Panc1 (cell line): Measurements from ENCODE around the gene MAGEA4. TPM values are rescaled to one million over a fixed set of nuclear protein-coding genes. Genes with fewer than 3 reads are reported as not detected.

Source experiments
- ATAC-seq: fragments of 200-7000 bp; cut with Tn5 transposase; 2 replicates; pipeline ENCODE4 v1.9.1; 2020; ENCODE audit warnings: mild to moderate bottlenecking, moderate library complexity
- BruUV-seq: library from RNA; stranded (reverse); fragments of 400-500 nt; replicated peaks from 2 replicates; lab custom pipeline; 2021; lab: Mats Ljungman, UMichigan
- CTCF ChIA-PET: fragments of 300-600 bp; sonication (Branson Sonifier 250); formaldehyde crosslinking; loops from one replicate; lab custom pipeline; 2022; ENCODE audit warnings: antibody characterized with exemption; lab: Charles Lee
- POLR2A ChIA-PET: fragments of 300-600 bp; sonication (Branson Sonifier 250); formaldehyde crosslinking; loops from one replicate; lab custom pipeline; 2022; ENCODE audit warnings: antibody characterized with exemption; lab: Charles Lee
- DNase-seq: peaks from one replicate; pipeline ENCODE4 v3.0.0-alpha.2; 2010; ENCODE audit warnings: low read depth, low spot score
- H3K27ac ChIP-seq: 2 replicates; pipeline ENCODE4 v1.5.1; 2011; ENCODE audit warnings: mild to moderate bottlenecking, low read length, inconsistent platforms
- H3K27me3 ChIP-seq: fragments of 200-500 bp; sonication (Bioruptor generic); 2 replicates; pipeline ENCODE4 v1.6.0; 2014; ENCODE audit warnings: low read length, inconsistent platforms; ENCODE audit not compliant: control insufficient read depth, insufficient read depth
- H3K36me3 ChIP-seq: fragments of 200-500 bp; sonication (Bioruptor generic); 2 replicates; pipeline ENCODE4 v1.5.1; 2014; ENCODE audit warnings: inconsistent platforms, mild to moderate bottlenecking, low read length, moderate library complexity; ENCODE audit not compliant: control insufficient read depth, insufficient read depth
- H3K4me1 ChIP-seq: 2 replicates; pipeline ENCODE4 v1.5.1; 2011; ENCODE audit warnings: inconsistent platforms, mild to moderate bottlenecking, low read length, moderate library complexity; ENCODE audit not compliant: control insufficient read depth, insufficient read depth
- H3K4me3 ChIP-seq, 2 experiments: 2 replicates each; pipeline ENCODE4 v1.5.1; 2011 to 2012; ENCODE audit warnings: low read depth in 2 of 2, low read length in 2 of 2, mild to moderate bottlenecking in 2 of 2, inconsistent platforms in 1 of 2, moderate library complexity in 1 of 2
- H3K9me3 ChIP-seq: fragments of 200-500 bp; sonication (Bioruptor generic); 2 replicates; pipeline ENCODE4 v1.5.1; 2014; ENCODE audit warnings: low read depth, mild to moderate bottlenecking, inconsistent platforms, low read length, moderate library complexity; ENCODE audit not compliant: control insufficient read depth, insufficient read depth
- CTCF ChIP-seq: fragments of 450-650 bp; IDR thresholded peaks from 2 replicates; pipeline ENCODE4 v1.5.1; 2017; ENCODE audit warnings: mild to moderate bottlenecking
- POLR2AphosphoS5 ChIP-seq: IDR thresholded peaks from 2 replicates; pipeline ENCODE4 v1.6.1; 2012; ENCODE audit warnings: mild to moderate bottlenecking, low read depth, low read length, moderate library complexity
- REST ChIP-seq, 2 experiments: IDR thresholded peaks; 2 replicates each; pipeline ENCODE4 v1.6.1; 2011 to 2012; ENCODE audit warnings: low read depth in 2 of 2, control low read depth in 1 of 2, low read length in 1 of 2, mild to moderate bottlenecking in 1 of 2, moderate library complexity in 1 of 2; ENCODE audit not compliant: insufficient read depth in 1 of 2
- SIN3A ChIP-seq: IDR thresholded peaks from 2 replicates; pipeline ENCODE4 v1.6.1; 2012; ENCODE audit warnings: low read depth, mild to moderate bottlenecking, low read length, moderate library complexity, borderline replicate concordance; ENCODE audit not compliant: insufficient read depth
- TCF7L2 ChIP-seq: IDR thresholded peaks from 2 replicates; pipeline ENCODE4 v1.6.1; 2011; ENCODE audit warnings: mild to moderate bottlenecking, low read depth, low read length, inconsistent platforms
- in situ Hi-C: cut with HindIII; loops from 2 replicates; pipeline ENCODE4 v1.10.0; 2016; ENCODE audit warnings: low sequenced_read_pairs, low pct_unique_long_range_greater_than_20kb
- intact Hi-C: fragments of 100-400 bp; cut with micrococcal nuclease; formaldehyde crosslinking; loops from one replicate; pipeline ENCODE4 v1.10.0; 2022; ENCODE audit not compliant: unreplicated experiment
- total RNA-seq: library from RNA; stranded (reverse); gene quantifications from one replicate; pipeline ENCODE4 v1.2.1, GENCODE V29; 2021; ENCODE audit not compliant: unreplicated experiment

MAGEA4 gene
- total RNA-seq, 1 experiment from 2014 or later = not detected

- DNase-seq (no peak), ATAC-seq (no peak)
- Histone ChIP-seq H3K9me3 (no peaks in the 10 kb centered on the region), H3K36me3 (no peaks in the 10 kb centered on the region), H3K27ac (no peak overlapping the region), H3K27me3 (no peaks in the 10 kb centered on the region), H3K4me3 (no peak overlapping the region), H3K4me1 (no peaks in the 10 kb centered on the region)
- in situ Hi-C loops = no loop called here
- ChIA-PET CTCF (no interaction called here), POLR2A (no interaction called here)
- intact Hi-C loops = no loop called here
- BruUV-seq = no TSS peak
- no peak for TF ChIP-seq SIN3A
- no peak for TF ChIP-seq CTCF
- TF ChIP-seq TCF7L2 = no peak
- no peak for TF ChIP-seq REST (IDR thresholded peaks at IDR 0.05; ENCODE audit: insufficient read depth in 1 of 2, low read depth in 2 of 2, low read length in 1 of 2)
- TF ChIP-seq POLR2AphosphoS5 = no peak
These were observed 10.0 kb downstream of the MAGEA4 start for GRCh38 chrX:151922692-151923091.

- DNase-seq (no peak), ATAC-seq (no peak)
- Histone ChIP-seq H3K27ac (no peak overlapping the region), H3K9me3 (no peaks in the 10 kb centered on the region), H3K36me3 (no peaks in the 10 kb centered on the region), H3K27me3 (no peaks in the 10 kb centered on the region), H3K4me1 (no peaks in the 10 kb centered on the region), H3K4me3 (no peak overlapping the region)
- in situ Hi-C loops (no loop called here), intact Hi-C loops (no loop called here)
- ChIA-PET CTCF (no interaction called here), POLR2A (no interaction called here)
- no TSS peak for BruUV-seq
- no peak for TF ChIP-seq TCF7L2
- TF ChIP-seq REST (IDR thresholded peaks at IDR 0.05; ENCODE audit: insufficient read depth in 1 of 2, low read depth in 2 of 2, low read length in 1 of 2) = no peak
- TF ChIP-seq POLR2AphosphoS5 = no peak
These were observed 11.0 kb downstream of the MAGEA4 start for GRCh38 chrX:151923648-151924047.
